Suprapubic skin (tissue), 4 donors: ENCODE results near the gene CHRNA10.

ENCODE experiments used
- CTCF ChIP-seq, 2 donors: fragments of 200-600 bp in 1 of 2; fragments of 450-650 bp in 1 of 2; sonication (generic) in 1 of 2; IDR thresholded peaks; one replicate each; pipeline ENCODE4 v1.5.1; 2016 to 2019; ENCODE audit warnings: antibody characterized with exemption in 2 of 2, mild to moderate bottlenecking in 1 of 2, moderate library complexity in 1 of 2
- EP300 ChIP-seq: sonication (generic); formaldehyde crosslinking; IDR thresholded peaks from one replicate; pipeline ENCODE4 v1.6.1; 2017; ENCODE audit warnings: antibody characterized with exemption
- POLR2A ChIP-seq, 2 donors: fragments of 450-650 bp; IDR thresholded peaks; one replicate each; pipeline ENCODE4 v1.6.1; 2017; ENCODE audit warnings: antibody characterized with exemption in 2 of 2, mild to moderate bottlenecking in 2 of 2, moderate library complexity in 2 of 2
- POLR2AphosphoS5 ChIP-seq, 3 donors: sonication (generic); formaldehyde crosslinking; IDR thresholded peaks; one replicate each; pipeline ENCODE4 v1.6.1; 2017; ENCODE audit warnings: antibody characterized with exemption in 3 of 3

GRCh38 chr11:3626250-3626960 lies 44.8 kb downstream of the CHRNA10 start:
- no peak for TF ChIP-seq CTCF (IDR thresholded peaks at IDR 0.05)
- no peak for TF ChIP-seq POLR2A (IDR thresholded peaks at IDR 0.05)
- TF ChIP-seq POLR2AphosphoS5 (IDR thresholded peaks at IDR 0.05): no peak
- TF ChIP-seq EP300: no peak
